Measurements from ENCODE around the gene THADA.

Gene THADA

DNA sequence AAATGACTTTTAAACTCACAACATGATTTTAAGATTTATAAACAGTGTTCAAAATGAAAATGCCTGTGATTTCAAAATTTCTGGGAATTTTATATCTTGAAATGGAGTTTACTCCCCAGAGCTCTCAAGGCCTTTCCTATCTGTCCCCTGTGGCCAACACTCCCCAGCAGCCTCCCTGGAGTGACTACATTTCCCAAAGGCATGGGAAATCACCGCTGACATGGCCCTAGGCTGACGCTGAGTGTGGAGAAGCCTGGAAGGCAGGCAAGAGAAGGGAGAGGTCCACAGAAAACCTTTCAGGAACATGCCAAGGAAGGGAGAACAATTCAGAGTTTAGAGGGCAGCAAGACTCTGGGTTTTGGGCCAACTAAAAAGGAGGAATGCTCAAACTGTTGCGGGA lies 349.2 kb downstream of the THADA start:
- DNase-seq (ENCODE audit: low read depth), result no peak

DNA sequence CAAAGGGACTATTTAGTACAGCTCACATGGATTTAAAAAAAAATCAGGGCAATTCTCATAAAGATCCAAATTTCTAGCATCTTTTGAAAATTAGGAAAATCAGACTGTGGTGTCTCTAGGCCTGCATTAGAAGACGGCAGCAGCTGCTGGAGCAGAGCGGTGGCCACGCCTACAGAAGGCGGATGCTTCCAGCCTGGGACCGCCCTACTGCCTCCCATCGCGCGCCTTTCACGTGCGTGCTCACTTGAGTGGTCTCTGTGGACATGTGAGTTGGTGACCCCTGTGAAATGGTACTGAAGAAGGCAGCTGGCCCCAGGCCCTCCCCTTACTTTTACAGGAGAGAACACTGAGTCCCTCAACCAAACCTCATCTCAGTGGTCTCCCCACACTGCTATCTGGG lies 354.3 kb downstream of the THADA start:
- no peak for DNase-seq (ENCODE audit: low read depth)

DNA sequence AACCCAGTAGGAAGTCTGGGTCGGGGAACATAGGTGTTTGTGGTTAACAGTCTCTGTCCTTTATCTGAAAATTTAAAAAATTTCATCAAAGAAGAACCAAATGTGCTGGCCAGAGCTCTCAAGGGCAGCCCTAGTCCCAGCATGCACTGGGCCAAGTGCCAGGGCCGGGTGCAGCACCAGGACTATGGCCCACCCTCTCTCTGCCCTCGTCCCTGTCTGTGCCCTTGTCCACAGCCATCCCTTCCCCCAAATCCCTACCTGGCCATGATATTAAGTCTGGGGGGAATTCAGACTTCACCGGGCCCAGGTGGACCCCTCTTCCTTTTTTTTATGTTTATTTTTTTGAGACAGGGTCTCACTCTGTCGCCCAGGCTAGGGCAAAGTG lies 355.1 kb downstream of the THADA start:
- DNase-seq (ENCODE audit: low read depth), result no peak

DNA sequence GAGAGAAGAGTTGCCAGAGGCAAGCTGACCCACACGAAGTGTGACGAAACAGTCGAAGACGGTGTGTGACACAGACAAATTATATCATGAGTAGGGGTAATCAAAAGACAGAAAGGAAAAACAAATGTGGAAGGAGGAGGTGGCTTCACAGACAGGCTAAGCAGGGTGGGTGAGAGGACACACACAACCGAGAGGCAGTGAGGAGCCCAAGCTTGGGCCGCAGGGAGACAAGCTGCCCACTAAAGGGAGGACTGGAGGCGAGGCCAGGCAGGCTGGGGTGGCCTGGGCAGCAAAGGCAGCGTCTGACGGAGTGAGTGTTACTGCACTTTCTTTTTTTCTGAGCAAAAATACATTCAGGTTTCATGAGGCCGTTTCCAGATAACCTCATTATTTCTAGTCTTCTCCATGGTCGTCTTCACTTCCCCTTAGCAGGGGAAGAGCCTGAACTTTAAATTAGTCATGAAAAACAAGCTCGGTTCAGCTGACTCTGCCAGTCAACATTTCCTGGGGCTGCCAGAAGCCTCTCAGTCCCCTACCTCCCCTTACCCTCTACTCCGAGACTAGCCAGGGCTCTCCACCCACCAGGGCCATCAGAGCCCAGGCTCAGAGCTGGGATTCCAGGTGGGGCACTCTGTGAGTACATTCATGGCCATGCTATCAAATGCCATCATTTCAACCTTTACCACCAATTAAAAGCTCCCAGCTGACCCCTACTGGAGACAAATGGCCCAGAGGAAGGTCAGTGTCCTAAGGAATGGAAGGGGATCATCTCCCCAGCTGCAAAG lies 355.7 kb downstream of the THADA start:
- DNase-seq (ENCODE audit: low read depth), result no peak

DNA sequence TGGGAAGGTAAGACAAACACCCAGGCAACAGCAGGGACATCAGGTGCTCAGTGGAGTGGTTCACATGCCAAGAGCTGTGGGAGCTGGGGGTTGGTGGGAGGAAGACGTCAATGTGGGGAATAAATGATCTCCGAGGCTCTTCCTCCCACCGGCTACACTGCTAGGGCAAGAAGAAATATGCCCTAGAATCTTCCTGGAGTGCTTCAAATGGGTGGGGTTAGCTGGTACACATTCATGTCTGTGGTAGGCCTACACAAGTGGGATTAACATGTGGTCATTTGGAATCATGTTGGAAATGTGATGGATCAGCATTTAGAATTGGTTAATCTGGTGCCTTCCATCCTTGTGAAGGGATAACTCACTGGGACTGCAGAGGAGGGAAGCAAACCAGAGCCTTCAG lies 357.0 kb downstream of the THADA start:
- DNase-seq (ENCODE audit: low read depth), result no peak

DNA sequence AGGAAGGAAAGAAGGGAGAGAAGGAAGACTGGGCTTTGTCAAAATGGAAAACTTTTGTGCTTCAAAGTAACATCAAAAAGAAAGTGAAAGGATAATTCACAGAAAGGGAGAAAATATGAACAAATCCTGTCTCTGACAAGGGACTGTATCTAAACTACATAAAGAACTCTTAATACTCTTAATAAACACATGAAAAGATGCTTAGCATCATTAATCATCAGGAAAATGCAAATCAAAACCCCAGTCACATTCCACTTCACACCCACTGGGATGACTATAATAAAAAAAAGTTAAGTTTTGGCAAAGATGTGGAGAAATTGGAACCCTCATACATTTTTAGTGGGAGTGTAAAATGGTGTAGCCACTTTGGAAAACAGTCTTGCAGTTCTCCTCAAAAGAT lies 357.7 kb downstream of the THADA start:
- DNase-seq (ENCODE audit: low read depth), result no peak

DNA sequence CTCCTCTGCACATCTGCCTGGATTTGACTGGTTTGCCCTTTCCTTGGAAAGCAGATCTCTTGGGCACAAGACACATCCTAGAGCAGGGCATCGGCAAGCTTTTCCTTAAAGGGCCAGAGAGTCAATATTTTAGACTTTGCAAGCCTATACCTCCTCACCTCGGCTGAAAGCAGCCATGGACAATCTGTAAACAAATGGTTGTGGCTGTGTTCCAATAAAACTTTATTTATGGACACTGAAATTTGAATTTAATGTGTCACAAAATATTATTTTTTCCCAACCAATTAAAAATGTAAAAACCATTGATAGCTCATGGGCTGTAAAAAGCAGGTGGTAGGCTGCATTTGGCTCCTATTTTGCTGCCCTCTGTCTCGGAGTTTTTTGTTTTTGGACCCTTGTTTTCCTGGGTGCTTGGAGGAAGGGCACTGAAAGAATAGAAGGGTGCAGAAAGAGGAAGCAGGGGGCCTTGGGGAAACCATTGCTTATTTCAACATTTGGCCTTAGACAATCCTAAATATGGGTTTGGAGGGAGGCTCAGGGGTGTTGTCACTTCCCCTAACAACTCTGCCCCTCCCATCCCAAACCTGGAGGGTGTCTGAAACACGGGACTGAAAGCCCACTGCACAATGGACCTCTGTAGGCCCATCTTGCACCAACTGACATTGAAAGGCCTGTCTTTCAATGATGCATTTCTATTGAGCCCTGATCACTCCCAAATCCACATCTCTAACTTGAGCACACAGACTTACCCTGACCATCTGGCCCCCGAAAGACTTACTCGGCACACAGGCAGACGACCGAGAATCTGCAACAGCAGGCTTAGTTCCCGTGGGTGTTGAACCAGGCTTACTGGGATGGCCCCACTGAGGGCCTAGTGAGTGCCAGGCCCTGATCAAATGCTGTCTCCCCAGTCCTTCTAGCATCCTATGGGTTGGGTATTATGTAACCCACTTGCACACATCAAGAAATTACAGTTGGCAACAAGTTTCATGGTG lies 362.3 kb downstream of the THADA start:
- DNase-seq (ENCODE audit: low read depth), result no peak

DNA sequence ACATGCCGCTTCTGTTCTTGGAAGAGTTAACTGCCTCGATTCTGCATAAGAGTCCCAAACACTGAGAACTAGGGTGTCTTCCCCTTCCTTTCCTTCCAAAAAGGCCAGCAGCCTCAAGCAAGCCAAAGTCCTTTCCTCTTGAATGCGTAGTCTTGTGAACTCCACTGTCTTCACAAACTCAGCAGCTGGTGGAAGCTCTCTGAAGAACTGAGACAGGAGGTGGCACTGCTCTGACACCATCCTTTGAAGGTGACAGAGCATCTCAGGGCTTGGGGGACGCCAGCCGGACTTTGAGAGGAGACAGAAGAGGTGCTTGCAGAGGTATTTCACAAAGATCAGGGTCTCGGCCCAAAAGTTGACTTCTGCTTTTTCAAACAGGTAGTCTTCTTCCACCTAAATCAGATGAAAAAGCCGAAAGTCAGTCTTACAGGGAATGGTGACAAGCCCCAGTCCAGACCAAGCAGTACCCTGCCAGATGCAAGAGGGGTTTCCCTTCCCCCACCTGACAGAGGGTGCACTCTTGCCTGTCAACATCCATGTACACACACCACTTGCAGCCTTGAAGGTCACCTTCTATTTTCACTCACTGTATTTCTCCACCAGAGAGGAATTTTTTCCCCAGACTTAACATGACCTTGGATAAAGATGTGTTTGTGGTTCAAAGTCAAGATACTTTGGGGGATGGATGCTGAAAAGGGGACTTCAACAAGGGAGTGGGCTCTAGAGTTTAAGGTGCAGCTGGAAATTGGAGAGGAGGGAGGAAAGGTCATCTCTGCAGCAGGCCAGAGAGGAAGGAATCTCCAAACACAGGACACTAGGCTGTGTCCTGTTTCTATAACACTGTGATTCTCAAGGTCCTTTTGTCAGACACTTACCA lies 364.6 kb downstream of the THADA start:
- no peak for DNase-seq (ENCODE audit: low read depth)

DNA sequence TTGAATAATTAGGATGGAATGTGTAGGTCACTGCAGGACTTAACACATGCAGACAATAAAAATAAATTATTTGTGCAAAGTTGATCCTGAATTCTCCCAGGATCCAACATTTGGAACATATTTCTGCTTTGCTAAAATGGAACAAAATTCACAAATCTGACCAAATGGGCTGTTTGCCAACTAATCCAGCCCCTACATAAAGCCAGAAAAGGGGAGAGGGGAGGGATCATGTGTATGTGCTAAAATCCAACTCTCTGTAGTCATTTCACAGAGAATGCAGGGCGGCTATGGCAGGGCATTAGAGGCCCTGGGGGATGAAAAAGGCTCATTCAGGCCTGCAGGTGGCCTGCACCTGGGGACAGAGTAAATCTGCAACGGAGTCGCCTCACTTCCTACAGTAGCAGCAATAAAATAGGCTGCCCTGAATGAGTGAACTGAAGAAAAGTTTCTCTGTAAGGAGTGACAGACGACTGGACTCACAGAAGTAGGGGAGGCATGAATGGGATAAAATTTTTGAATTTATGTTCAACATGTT lies 365.4 kb downstream of the THADA start:
- no peak for DNase-seq (ENCODE audit: low read depth)

DNA sequence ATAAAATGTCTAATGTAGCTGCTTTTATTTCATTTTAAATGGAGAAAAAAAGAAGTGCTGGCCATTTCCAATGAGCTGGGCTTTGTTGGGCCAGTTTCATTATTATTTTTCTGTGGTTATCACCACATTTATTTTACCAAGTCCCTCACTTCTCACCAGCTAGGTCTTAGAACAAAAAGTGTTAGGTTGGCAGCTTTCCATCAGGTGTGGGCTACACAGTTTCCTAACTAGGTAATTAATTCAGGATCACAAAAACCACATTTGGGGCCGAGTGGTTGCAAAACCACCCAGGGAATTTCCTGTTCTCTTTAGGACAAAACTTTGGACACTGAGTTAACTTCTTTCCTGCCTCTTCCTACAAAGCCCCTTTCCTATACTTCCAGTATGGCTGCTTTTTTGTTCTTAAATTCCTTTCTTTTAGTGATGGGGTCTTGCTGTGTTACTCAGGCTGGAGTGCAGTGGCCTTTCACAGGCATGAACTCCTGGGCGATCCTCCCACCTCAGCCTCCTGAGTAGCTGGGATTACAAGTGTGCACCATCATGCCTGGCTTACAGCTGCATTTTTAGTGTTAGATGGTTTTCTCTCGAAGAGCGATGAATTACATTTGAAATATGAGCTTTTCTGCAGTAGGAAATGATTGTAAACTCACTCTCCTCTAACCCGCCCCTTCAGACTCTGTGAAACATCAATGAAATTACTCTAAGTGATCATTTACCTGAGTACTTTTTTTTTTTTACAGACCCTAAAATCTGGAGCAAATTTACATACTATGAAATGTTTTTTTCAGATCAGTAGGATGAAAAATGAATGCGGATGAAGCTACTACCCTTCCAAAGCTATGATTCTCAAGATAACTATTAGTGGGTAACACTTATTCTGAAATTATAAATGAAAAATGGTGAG lies 366.8 kb downstream of the THADA start:
- DNase-seq (ENCODE audit: low read depth), result no peak

DNA sequence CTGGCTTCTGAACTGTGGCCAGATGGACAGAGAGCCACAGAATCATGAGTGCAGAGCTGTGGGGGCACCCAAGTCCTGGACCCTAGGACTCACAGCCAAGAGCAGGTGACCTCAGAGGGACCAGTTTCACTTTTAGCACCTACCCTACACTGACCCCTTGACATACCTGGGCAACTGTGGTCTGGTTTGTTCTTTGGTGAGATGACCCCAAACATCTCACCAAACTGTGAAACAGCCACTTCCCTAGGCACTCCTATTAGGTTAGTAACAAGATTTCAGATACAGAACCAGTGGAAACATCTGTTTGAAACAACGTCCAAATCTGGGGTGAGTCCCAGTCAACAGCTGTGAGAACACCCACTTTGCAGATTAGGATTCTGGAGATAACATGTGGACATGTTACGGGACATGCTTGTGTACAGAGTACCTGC lies 367.5 kb downstream of the THADA start:
- DNase-seq (ENCODE audit: low read depth), result no peak

DNA sequence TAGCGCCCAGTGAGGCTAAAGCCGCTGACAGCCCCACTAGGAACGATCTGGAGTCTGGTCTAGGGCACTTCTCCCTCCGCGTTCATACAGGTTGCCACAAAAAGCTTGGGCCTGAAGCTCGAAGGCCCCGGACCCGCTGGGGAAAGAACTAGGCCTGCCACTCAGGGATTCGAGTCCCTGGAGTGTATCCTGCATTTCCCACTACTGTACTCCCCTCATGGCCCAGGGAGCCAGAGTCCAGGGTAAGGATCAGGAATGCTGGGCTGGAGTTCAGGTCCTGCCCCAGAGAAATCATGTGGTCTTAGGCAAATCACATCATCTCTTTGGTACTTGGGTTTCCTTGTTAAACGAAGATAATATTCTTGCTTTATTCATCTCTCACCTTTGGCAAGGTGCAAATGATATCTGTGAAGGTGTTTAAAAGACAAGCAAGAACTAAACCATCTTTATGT lies 368.0 kb downstream of the THADA start:
- DNase-seq (ENCODE audit: low read depth), result no peak

DNA sequence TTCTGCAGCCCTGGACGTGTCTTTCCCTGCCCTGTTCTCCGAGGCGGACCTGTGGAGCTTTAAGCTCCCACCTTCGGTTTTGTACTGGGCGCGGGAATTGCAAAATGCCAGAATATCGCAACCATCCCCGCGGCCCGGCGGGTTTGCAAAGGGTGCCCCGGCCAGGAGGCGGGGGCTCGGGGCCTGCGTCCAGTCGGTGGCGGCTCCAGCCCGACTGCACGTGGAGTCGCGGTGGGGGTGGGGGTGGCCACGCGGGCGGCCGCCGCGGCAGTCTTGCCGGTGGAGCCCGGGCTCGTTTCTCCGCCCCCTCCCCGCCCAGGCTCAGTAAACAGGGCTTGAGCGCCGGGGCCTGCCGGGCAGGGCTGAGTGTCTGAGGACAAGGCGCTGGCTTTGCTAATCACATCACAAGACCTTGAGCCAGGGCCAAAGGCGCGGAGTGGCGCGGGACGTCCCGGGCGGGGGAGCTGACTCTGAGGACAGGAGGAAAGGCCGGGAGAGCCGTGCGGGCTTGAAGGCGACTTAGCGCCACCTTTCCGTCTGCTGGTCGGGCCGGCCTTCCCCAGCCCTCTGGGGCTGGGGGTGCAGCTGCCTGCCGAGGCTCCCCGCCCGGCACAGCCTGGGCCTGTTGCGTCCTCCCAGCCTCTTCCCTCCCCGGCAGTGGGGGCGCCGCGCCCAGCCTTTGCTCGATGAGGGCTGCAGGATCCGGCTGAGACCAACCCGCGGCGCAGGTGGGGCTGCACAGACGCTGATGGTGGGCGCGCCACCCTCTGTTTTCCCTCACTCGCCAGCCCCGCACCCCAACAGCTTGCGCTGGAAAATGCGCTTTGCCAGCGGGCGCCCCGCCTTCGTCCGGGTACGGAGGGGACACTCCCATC lies 368.6 kb downstream of the THADA start:
- peak; percentile 64 for DNase-seq (ENCODE audit: low read depth)

DNA sequence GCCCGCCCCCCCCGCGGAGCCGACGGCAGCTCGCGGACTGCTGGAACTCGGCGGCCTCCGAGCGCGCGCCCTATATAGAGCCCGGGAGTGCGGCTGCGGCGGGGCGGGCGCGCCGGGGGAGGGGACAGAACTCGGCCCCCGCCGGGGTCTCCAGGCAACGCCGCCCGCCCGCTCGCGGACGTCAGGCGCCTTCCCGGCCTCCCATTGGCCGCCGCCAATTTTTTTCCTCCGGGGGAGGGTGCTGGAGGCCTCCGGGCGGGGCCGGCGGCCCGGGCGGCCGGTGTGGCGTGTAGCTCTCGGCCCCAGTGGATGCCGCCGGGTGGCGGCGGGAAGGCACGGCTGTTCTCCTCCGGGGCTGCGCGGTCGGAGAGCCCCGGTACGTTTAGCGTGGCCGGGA lies 369.3 kb downstream of the THADA start, which contains the start of gene ZFP36L2:
Gene ZFP36L2, minus strand, starts transcription at position 49 of the 397 bp plus-strand sequence. CDS start 291 bp downstream, outside the sequence.
- DNase-seq (ENCODE audit: low read depth), result peak; percentile 93

DNA sequence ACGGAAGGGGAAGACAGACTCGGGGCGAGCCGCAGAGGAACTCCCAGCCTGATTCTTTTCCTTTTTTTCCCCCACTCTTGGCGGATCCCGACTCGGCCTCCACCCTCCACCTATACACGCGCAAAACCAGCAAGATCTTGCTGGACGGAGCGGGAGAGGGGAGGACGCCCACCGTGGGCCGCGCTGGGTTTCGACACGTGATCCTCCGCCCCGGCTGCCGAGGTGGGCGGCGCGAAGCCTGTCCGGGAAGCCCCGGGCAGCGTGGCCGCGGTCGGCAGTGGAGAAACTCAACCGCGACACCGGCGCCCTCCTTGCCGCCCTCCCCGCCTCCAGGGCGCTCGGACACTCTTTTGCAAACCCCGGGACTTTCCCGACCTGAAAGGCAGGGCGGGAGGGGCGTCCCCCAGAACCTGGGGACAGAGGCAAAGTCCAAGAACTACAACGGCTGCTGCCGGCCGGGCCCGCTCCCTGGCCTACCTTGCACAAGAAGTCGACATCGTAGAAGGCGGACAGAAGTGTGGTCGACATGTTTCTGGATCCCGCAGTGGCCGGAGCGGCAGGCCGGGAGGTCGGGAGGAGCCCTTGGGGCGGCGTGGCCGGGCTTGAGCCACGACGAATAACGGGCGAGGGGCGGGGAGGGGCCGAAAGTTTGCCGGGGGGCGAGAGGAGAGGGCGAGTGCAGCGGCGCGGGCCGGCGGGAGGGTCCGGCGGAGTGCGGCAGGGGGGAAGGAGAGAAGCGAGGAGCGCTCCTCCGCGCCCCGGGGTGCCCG lies 369.9 kb downstream of the THADA start:
- DNase-seq (ENCODE audit: low read depth), result peak; percentile 60

DNA sequence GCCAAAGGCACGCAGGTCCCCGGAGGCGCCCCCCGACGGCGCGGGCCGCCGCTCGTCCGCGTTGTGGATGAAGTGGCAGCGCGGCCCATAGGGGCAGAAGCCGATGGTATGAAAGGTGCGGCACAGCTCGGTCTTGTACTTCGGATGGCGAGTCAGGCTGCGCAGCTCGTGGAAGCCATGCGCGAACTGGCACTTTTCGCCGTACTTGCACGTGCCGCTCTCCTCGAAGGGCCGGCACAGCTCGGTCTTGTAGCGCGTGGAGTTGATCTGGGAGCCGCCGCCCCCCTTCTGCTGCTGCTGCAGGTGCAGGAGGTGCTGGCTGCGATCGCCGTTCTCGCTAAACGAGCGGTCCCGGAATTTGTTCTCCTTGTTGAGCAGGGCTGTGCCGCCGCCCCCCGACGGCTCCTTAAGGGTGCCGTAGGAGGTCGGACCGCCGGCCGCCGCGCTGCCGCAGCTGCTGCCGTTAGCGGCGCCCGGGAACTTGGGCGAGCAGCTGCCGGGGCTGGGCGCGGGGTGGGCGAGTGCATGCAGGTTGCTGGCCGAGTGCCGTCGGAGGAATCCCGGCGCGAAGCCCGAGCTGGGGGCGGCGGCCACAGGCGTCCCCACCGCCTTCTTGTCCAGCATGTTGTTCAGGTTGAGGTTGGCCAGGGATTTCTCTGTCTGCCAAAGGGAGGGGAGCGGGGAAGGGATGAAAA lies 370.6 kb downstream of the THADA start:
- peak; percentile 53 for DNase-seq (ENCODE audit: low read depth)

DNA sequence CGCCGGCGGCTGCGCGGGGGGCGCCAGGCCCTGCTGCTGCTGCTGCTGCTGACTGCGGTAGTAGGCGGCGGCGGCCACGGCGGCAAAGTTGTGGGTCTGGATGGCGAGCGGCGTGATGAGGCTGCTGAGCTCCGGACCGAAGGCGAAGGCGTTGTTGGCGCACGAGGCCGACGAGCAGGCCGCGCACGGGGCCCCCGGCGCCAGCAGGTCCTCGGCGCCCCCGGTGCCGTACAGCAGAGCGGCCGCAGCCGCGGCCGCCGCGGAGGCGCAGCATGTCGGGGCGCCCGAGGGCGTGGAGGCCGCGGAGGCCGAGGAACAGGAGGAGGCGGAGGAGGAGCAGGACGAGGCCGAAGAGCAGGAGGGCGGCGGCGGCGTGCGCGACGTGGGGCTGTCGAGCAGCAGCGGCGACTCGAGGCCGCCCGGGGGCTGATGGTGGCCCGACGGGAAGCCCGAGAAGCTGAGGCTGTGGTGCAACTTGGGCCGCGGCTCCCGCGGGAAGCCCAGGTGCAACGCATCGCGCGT lies 371.2 kb downstream of the THADA start:
- DNase-seq (ENCODE audit: low read depth), result no peak

DNA sequence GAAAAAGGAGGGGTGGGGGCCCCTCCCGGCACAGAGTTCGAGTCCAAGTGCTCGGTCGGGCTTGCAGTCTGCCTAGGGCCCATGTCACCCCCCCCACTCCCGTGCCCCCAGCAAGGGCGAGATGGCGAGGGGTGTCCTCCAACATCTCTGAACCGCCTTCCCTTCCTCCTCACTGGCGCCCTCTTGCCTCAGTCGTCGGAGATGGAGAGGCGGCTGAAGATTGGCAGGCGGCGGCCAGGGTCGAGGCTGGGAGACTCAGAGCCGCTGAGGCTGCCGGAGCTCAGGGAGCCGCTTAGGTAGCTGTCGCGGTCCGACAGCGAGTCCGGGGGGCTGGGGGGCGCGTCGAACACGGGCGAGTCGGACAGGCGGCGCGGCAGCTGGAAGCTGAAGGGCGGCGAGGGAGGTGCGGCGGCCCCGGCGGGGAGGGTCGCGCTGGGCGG lies 371.7 kb downstream of the THADA start:
- peak; percentile 58 for DNase-seq (ENCODE audit: low read depth)
